Fibroblast of mammary gland (primary cell): ENCODE data around the gene KIAA1671.

ENCODE experiments used
- DNase-seq: peaks from one replicate; pipeline ENCODE4 v3.0.0-alpha.2; 2010; ENCODE audit warnings: low read depth
- H3K4me3 ChIP-seq: 2 replicates; pipeline ENCODE4 v1.5.1; 2011; ENCODE audit warnings: low read depth, mild to moderate bottlenecking, low read length, moderate library complexity; ENCODE audit not compliant: control insufficient read depth
- CTCF ChIP-seq: conservative IDR thresholded peaks from 2 replicates; pipeline ENCODE4 v1.5.1; 2011; ENCODE audit warnings: low read depth, low read length, inconsistent platforms; ENCODE audit not compliant: control insufficient read depth, insufficient read depth

The KIAA1671 gene

GRCh38 chr22:25077056-25077455 lies 124.5 kb downstream of the KIAA1671 start:
- DNase-seq, result no peak
- no peak for TF ChIP-seq CTCF
- no peak overlapping the region for H3K4me3 ChIP-seq

GRCh38 chr22:25077964-25078363 lies 125.4 kb downstream of the KIAA1671 start:
- H3K4me3 ChIP-seq, result no peak overlapping the region
- DNase-seq, result no peak
- no peak for TF ChIP-seq CTCF

- TF ChIP-seq CTCF, result no peak
- no peak overlapping the region for H3K4me3 ChIP-seq
- no peak for DNase-seq
Measured at GRCh38 chr22:25078591-25078990, 126.1 kb downstream of the KIAA1671 start.

GRCh38 chr22:25080855-25081254 lies 128.3 kb downstream of the KIAA1671 start:
- no peak for DNase-seq
- no peak for TF ChIP-seq CTCF
- H3K4me3 ChIP-seq, result no peak overlapping the region

- peak; percentile 19 for DNase-seq
- peak; percentile 37 for TF ChIP-seq CTCF
- no peak overlapping the region for H3K4me3 ChIP-seq
Measured at GRCh38 chr22:25081409-25081824, 128.9 kb downstream of the KIAA1671 start.

- no peak for TF ChIP-seq CTCF
- no peak overlapping the region for H3K4me3 ChIP-seq
- DNase-seq, result no peak
Measured at GRCh38 chr22:25082096-25082495, 129.6 kb downstream of the KIAA1671 start.
